IMR-90 (cell line): ENCODE results near the gene TYMS. TPM values are rescaled to one million over a fixed set of nuclear protein-coding genes. Genes with fewer than 3 reads are reported as not detected.

ENCODE experiments used
- ATAC-seq: fragments of 200-7000 bp; cut with Tn5 transposase; 2 replicates; pipeline ENCODE4 v1.9.1; 2020; ENCODE audit warnings: low read depth, mild to moderate bottlenecking, moderate library complexity
- BruUV-seq: library from RNA; stranded (reverse); fragments of 400-500 nt; replicated peaks from 2 replicates; lab custom pipeline; 2021; lab: Mats Ljungman, UMichigan
- CTCF ChIA-PET: fragments of 300-600 bp; formaldehyde crosslinking; extraction: SDS; loops from one replicate; lab custom pipeline; 2021; ENCODE audit warnings: antibody characterized with exemption; lab: Yijun Ruan, JAX
- POLR2A ChIA-PET: fragments of 300-600 bp; sonication (Branson Sonifier 250); formaldehyde crosslinking; loops from one replicate; lab custom pipeline; 2022; ENCODE audit warnings: antibody characterized with exemption; ENCODE audit not compliant: unreplicated experiment; lab: Charles Lee
- DNase-seq: peaks from one replicate; pipeline ENCODE4 v3.0.0; 2013
- H2AFZ ChIP-seq: replicated peaks from 2 replicates; pipeline ENCODE3; 2013; ENCODE audit warnings: low read length, mild to moderate bottlenecking; ENCODE audit not compliant: poor library complexity
- H2AK5ac ChIP-seq: 2 replicates; pipeline ENCODE4 v1.6.1; 2013; ENCODE audit warnings: low read depth, low read length, inconsistent platforms
- H2AK9ac ChIP-seq: replicated peaks from 2 replicates; pipeline ENCODE3; 2013; ENCODE audit warnings: mild to moderate bottlenecking, low read depth, low read length, moderate library complexity; ENCODE audit not compliant: poor library complexity
- H2BK120ac ChIP-seq: 2 replicates; pipeline ENCODE4 v1.6.1; 2013; ENCODE audit warnings: low read depth, low read length, inconsistent platforms
- H2BK15ac ChIP-seq: 3 replicates; pipeline ENCODE4 v1.6.1; 2013; ENCODE audit warnings: low read depth, low read length, inconsistent platforms
- H2BK20ac ChIP-seq: 2 replicates; pipeline ENCODE4 v1.6.1; 2013; ENCODE audit warnings: low read depth, mild to moderate bottlenecking, inconsistent platforms, low read length, moderate library complexity
- H2BK5ac ChIP-seq: 2 replicates; pipeline ENCODE4 v1.6.1; 2013; ENCODE audit warnings: mild to moderate bottlenecking, low read depth, low read length, inconsistent platforms; ENCODE audit not compliant: poor library complexity, severe bottlenecking
- H3K14ac ChIP-seq: replicated peaks from 2 replicates; pipeline ENCODE4 v1.6.1; 2013; ENCODE audit warnings: low read depth, low read length, inconsistent platforms
- H3K18ac ChIP-seq: 2 replicates; pipeline ENCODE4 v1.6.1; 2013; ENCODE audit warnings: low read depth, low read length, control low read depth
- H3K23ac ChIP-seq: 2 replicates; pipeline ENCODE4 v1.6.1; 2013; ENCODE audit warnings: low read depth, low read length, inconsistent platforms
- H3K27ac ChIP-seq: 2 replicates; pipeline ENCODE4 v1.5.1; 2013; ENCODE audit warnings: mild to moderate bottlenecking, control low read depth, low read length; ENCODE audit not compliant: insufficient read depth
- H3K27me3 ChIP-seq: 2 replicates; pipeline ENCODE4 v1.6.1; 2013; ENCODE audit warnings: low read length; ENCODE audit not compliant: control insufficient read depth, insufficient read depth
- H3K36me3 ChIP-seq: 2 replicates; pipeline ENCODE4 v1.6.1; 2013; ENCODE audit warnings: low read length, mixed read lengths; ENCODE audit not compliant: control insufficient read depth, insufficient read depth
- H3K4ac ChIP-seq: 2 replicates; pipeline ENCODE4 v1.6.1; 2013; ENCODE audit warnings: low read depth, low read length, inconsistent platforms
- H3K4me1 ChIP-seq: 2 replicates; pipeline ENCODE4 v1.6.1; 2013; ENCODE audit warnings: low read length, mixed read lengths; ENCODE audit not compliant: control insufficient read depth, insufficient read depth
- H3K4me2 ChIP-seq: 2 replicates; pipeline ENCODE4 v1.6.1; 2013; ENCODE audit warnings: low read depth, mild to moderate bottlenecking, control low read depth, low read length, moderate library complexity
- H3K4me3 ChIP-seq: 2 replicates; pipeline ENCODE4 v1.5.1; 2013; ENCODE audit warnings: low read depth, mild to moderate bottlenecking, control low read depth, low read length, moderate library complexity; ENCODE audit not compliant: insufficient read depth
- H3K56ac ChIP-seq: 2 replicates; pipeline ENCODE4 v1.6.1; 2013; ENCODE audit warnings: low read length, inconsistent platforms; ENCODE audit not compliant: insufficient read depth; ENCODE audit errors: extremely low read depth
- H3K79me1 ChIP-seq, 2 experiments: 2 replicates each; pipeline ENCODE4 v1.6.1; 2013; ENCODE audit warnings: low read length in 2 of 2, inconsistent platforms in 1 of 2, low read depth in 1 of 2
- H3K9ac ChIP-seq: 2 replicates; pipeline ENCODE4 v1.6.1; 2013; ENCODE audit warnings: low read depth, low read length, control low read depth
- H3K9me1 ChIP-seq: 2 replicates; pipeline ENCODE4 v1.6.1; 2013; ENCODE audit warnings: low read length, inconsistent platforms; ENCODE audit not compliant: insufficient read depth
- H3K9me3 ChIP-seq: 2 replicates; pipeline ENCODE4 v1.6.1; 2013; ENCODE audit warnings: low read length; ENCODE audit not compliant: control insufficient read depth, insufficient read depth
- H4K20me1 ChIP-seq: 2 replicates; pipeline ENCODE4 v1.6.1; 2013; ENCODE audit warnings: low read length, inconsistent platforms; ENCODE audit not compliant: insufficient read depth
- H4K5ac ChIP-seq: 2 replicates; pipeline ENCODE4 v1.6.1; 2013; ENCODE audit warnings: mild to moderate bottlenecking, low read depth, low read length, control low read depth
- H4K8ac ChIP-seq, 2 experiments: 2 replicates each; pipeline ENCODE4 v1.6.1; 2013; ENCODE audit warnings: low read depth in 2 of 2, low read length in 2 of 2, control low read depth in 1 of 2, inconsistent platforms in 1 of 2
- H4K91ac ChIP-seq: 2 replicates; pipeline ENCODE4 v1.6.1; 2013; ENCODE audit warnings: low read depth, low read length, inconsistent platforms; ENCODE audit not compliant: insufficient read depth
- BHLHE40 ChIP-seq: fragments of 150-350 bp; IDR thresholded peaks from 2 replicates; pipeline ENCODE4 v1.6.1; 2016; ENCODE audit warnings: mild to moderate bottlenecking, low read depth, low read length
- CHD1 ChIP-seq: IDR thresholded peaks from 2 replicates; pipeline ENCODE4 v1.6.1; 2012; ENCODE audit warnings: low read depth, low read length, improper control_type of control experiment
- MAFK ChIP-seq: IDR thresholded peaks from 2 replicates; pipeline ENCODE4 v1.6.1; 2012; ENCODE audit warnings: low read depth, low read length, improper control_type of control experiment
- MAZ ChIP-seq: IDR thresholded peaks from 2 replicates; pipeline ENCODE4 v1.6.1; 2012; ENCODE audit warnings: low read depth, mild to moderate bottlenecking, low read length, improper control_type of control experiment, moderate library complexity, borderline replicate concordance
- SMC3 ChIP-seq: fragments of 150-350 bp; IDR thresholded peaks from 2 replicates; pipeline ENCODE4 v1.6.1; 2016; ENCODE audit warnings: low read depth, mild to moderate bottlenecking, antibody characterized with exemption, low read length, moderate library complexity
- WGBS, 2 experiments: methylation state at CpG; one replicate each; pipeline versions ENCODE4 v1.1.5 to v1.1.7; 2013; ENCODE audit warnings: missing lambda C conversion rate in 2 of 2; ENCODE audit not compliant: insufficient read length in 1 of 2; ENCODE audit errors: extremely low coverage in 2 of 2; 5-methylcytosine and 5-hydroxymethylcytosine counted together
- dilution Hi-C: fragments of 300-500 bp; cut with HindIII; formaldehyde crosslinking; loops from one replicate; pipeline ENCODE4 v1.14.3; 2018; ENCODE audit warnings: low sequenced_read_pairs; ENCODE audit not compliant: unreplicated experiment
- in situ Hi-C: fragments of 300-500 bp; cut with MboI; formaldehyde crosslinking; loops from 3 replicates; pipeline ENCODE4 v1.14.3; 2019; ENCODE audit warnings: low sequenced_read_pairs, inconsistent platforms, mixed read lengths
- intact Hi-C: fragments of 100-400 bp; cut with micrococcal nuclease; formaldehyde crosslinking; loops from 2 replicates; pipeline ENCODE4 v1.10.0; 2022
- polyA plus RNA-seq, 3 experiments: library from polyadenylated mRNA; depleted of rRNA; stranded (reverse); fragments of >200 nt; gene quantifications; 2 replicates each; pipeline ENCODE4 v1.2.3, GENCODE V29; 2012; ENCODE audit warnings: low replicate concordance in 1 of 3
- total RNA-seq: library from RNA; depleted of rRNA; stranded (reverse); fragments of >200 nt; gene quantifications from 2 replicates; pipeline ENCODE4 v1.2.3, GENCODE V29; 2012

Gene TYMS
- total and polyA plus RNA-seq, 2 of the 4 experiments (the other 2 are of a cell fraction) = 28.3 to 92.2 TPM

GRCh38 chr18:683531-683930, 26.1 kb downstream of the TYMS start:
- Histone ChIP-seq H4K20me1 (no peaks in the 10 kb centered on the region), H3K23ac (no peak overlapping the region), H2BK120ac (no peak overlapping the region), H2BK5ac (no peak overlapping the region), H3K9me3 (no peaks in the 10 kb centered on the region), H3K56ac (no peak overlapping the region), H2AK9ac (no peak overlapping the region), H3K9me1 (peaks cover 7% of the 10 kb centered on the region), H3K14ac (no peak overlapping the region), H3K18ac (no peak overlapping the region), H4K5ac (no peak overlapping the region), H3K79me1 (no peaks in the 10 kb centered on the region), H3K4ac (no peak overlapping the region), H2AK5ac (no peak overlapping the region), H3K4me3 (no peak overlapping the region), H2AFZ (no peak overlapping the region), H3K27me3 (no peaks in the 10 kb centered on the region), H3K9ac (no peak overlapping the region), H3K4me2 (no peak overlapping the region), H3K27ac (no peak overlapping the region), H2BK15ac (no peak overlapping the region), H4K91ac (no peak overlapping the region), H2BK20ac (no peak overlapping the region), H4K8ac (no peak overlapping the region), H3K36me3 (peaks cover 22% of the 10 kb centered on the region), H3K4me1 (no peaks in the 10 kb centered on the region)
- dilution Hi-C loops (no loop called here), intact Hi-C loops (no loop called here), in situ Hi-C loops (no loop called here)
- ChIA-PET POLR2A (no interaction called here), CTCF (no interaction called here)
- no TSS peak for BruUV-seq
- DNase-seq (no peak), ATAC-seq (no peak)
- no peak for TF ChIP-seq SMC3
- no peak for TF ChIP-seq MAZ
- TF ChIP-seq MAFK = no peak
- TF ChIP-seq CHD1 = no peak
- TF ChIP-seq BHLHE40 = no peak
- 76% methylated on average over 3 of the region's 5 CpGs; no CpG with 5 or more reads in 1 of the 2 experiments for WGBS, 2 experiments
